Measurements from ENCODE around the gene BANP. TPM values are rescaled to one million over a fixed set of nuclear protein-coding genes. Genes with fewer than 3 reads are reported as not detected.

The BANP gene
- total and polyA plus RNA-seq, 3 donors from 2014 or later: 25.3 to 60.2 (median 55.9) TPM

DNA sequence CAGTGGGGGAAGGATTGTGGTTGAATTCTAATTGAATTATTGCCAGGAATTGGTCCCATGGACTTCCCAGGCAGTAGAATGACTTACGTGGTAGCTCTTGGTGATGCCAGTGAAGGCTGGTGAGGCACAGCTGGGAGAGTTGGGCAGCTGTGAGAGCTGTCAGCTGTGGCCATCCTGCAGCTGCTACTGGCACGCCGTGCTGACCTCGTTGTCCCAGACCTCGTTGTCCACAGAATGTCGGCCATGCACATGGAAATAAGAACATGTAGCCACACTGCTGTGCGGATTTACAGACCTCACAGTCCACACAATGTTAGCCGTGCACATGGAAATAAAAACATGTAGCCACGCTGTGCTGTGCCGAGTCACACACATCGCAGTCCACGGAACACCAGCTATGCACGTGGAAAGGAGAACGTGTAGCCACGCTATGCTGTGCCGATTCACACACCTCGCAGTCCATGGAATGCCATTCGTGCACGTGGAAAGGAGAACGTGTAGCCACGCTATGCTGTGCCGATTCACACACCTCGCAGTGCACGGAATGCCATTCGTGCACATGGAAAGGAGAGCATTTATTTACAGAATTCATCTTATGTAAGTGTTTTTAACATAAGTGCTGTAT is 59.2 kb downstream of the BANP start:
- TF ChIP-seq, protein P1, sequence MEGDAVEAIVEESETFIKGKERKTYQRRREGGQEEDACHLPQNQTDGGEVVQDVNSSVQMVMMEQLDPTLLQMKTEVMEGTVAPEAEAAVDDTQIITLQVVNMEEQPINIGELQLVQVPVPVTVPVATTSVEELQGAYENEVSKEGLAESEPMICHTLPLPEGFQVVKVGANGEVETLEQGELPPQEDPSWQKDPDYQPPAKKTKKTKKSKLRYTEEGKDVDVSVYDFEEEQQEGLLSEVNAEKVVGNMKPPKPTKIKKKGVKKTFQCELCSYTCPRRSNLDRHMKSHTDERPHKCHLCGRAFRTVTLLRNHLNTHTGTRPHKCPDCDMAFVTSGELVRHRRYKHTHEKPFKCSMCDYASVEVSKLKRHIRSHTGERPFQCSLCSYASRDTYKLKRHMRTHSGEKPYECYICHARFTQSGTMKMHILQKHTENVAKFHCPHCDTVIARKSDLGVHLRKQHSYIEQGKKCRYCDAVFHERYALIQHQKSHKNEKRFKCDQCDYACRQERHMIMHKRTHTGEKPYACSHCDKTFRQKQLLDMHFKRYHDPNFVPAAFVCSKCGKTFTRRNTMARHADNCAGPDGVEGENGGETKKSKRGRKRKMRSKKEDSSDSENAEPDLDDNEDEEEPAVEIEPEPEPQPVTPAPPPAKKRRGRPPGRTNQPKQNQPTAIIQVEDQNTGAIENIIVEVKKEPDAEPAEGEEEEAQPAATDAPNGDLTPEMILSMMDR (IDR thresholded peaks at IDR 0.05): no peak
- TF ChIP-seq POLR2A (IDR thresholded peaks at IDR 0.05): no peak
- Histone ChIP-seq H3K4me3 (no peak overlapping the region), H3K27me3 (no peaks in the 10 kb centered on the region), H3K27ac (no peak overlapping the region), H3K4me1 (no peaks in the 10 kb centered on the region), H3K9me3 (no peaks in the 10 kb centered on the region), H3K36me3 (ENCODE audit: low read depth, missing control alignments) (no peaks in the 10 kb centered on the region)
- 87 to 90% methylated on average over 25 of the region's 25 CpGs for WGBS, 2 donors
- no peak for DNase-seq
- intact Hi-C loops (cut with DNase I; ENCODE audit: low total_unique reads): no loop called here

- Histone ChIP-seq H3K9me3 (no peaks in the 10 kb centered on the region), H3K36me3 (ENCODE audit: low read depth, missing control alignments) (no peaks in the 10 kb centered on the region), H3K27me3 (no peaks in the 10 kb centered on the region), H3K4me3 (no peak overlapping the region), H3K27ac (no peak overlapping the region), H3K4me1 (no peaks in the 10 kb centered on the region)
- DNase-seq: no peak
- WGBS, 2 donors: 88 to 95% methylated on average over 16 to 19 of the region's 19 CpGs
- no peak for TF ChIP-seq POLR2A (IDR thresholded peaks at IDR 0.05)
- TF ChIP-seq, protein P1 (IDR thresholded peaks at IDR 0.05): no peak
- intact Hi-C loops (cut with DNase I; ENCODE audit: low total_unique reads): no loop called here
These were observed 59.8 kb downstream of the BANP start for GRCh38 chr16:88010968-88011483.

DNA sequence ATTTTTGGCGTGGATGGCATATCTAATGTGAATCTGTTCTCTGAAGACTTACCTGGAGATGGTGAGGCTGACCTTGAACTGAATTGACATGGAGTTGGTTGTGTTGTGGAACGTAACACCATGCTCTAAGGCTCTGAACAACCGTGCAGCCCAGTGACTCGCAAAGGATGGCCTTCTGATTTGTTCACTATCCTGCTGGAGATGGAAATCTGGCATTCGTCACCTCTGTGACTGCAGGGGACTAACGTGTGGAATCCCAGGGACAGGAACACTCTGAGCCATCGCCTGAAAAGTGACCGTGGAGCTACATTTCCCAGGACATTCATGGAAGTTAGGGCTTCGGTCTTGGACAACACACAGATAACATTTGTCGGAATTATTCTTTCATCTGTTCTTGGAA is 61.1 kb downstream of the BANP start:
- Histone ChIP-seq H3K36me3 (ENCODE audit: low read depth, missing control alignments) (no peaks in the 10 kb centered on the region), H3K9me3 (no peaks in the 10 kb centered on the region), H3K4me1 (no peaks in the 10 kb centered on the region), H3K4me3 (no peak overlapping the region), H3K27me3 (no peaks in the 10 kb centered on the region), H3K27ac (no peak overlapping the region)
- intact Hi-C loops (cut with DNase I; ENCODE audit: low total_unique reads): no loop called here
- TF ChIP-seq, protein P1 (IDR thresholded peaks at IDR 0.05): no peak
- TF ChIP-seq POLR2A (IDR thresholded peaks at IDR 0.05): no peak
- 92 to 93% methylated on average over 10 of the region's 10 CpGs for WGBS, 2 donors
- peak; percentile 2 for DNase-seq

GRCh38 chr16:88013091-88013609 is 61.9 kb downstream of the BANP start:
- TF ChIP-seq POLR2A (IDR thresholded peaks at IDR 0.05): no peak
- TF ChIP-seq, protein P1 (IDR thresholded peaks at IDR 0.05): no peak
- Histone ChIP-seq H3K4me3 (no peak overlapping the region), H3K27ac (no peak overlapping the region), H3K36me3 (ENCODE audit: low read depth, missing control alignments) (no peaks in the 10 kb centered on the region), H3K9me3 (no peaks in the 10 kb centered on the region), H3K4me1 (no peaks in the 10 kb centered on the region), H3K27me3 (no peaks in the 10 kb centered on the region)
- DNase-seq: no peak
- intact Hi-C loops (cut with DNase I; ENCODE audit: low total_unique reads): no loop called here
- WGBS, 2 donors: 89 to 91% methylated on average over 12 to 18 of the region's 18 CpGs
